Panc1 (cell line): ENCODE results near the gene TMC7.

Experiments
- POLR2AphosphoS5 ChIP-seq: IDR thresholded peaks from 2 replicates; pipeline ENCODE4 v1.6.1; 2012; ENCODE audit warnings: mild to moderate bottlenecking, low read depth, low read length, moderate library complexity
- SIN3A ChIP-seq: IDR thresholded peaks from 2 replicates; pipeline ENCODE4 v1.6.1; 2012; ENCODE audit warnings: low read depth, mild to moderate bottlenecking, low read length, moderate library complexity, borderline replicate concordance; ENCODE audit not compliant: insufficient read depth
- TF ChIP-seq, protein P1 (sequence below): fragments of 450-650 bp; IDR thresholded peaks from 2 replicates; pipeline ENCODE4 v1.5.1; 2017; ENCODE audit warnings: mild to moderate bottlenecking

DNA sequence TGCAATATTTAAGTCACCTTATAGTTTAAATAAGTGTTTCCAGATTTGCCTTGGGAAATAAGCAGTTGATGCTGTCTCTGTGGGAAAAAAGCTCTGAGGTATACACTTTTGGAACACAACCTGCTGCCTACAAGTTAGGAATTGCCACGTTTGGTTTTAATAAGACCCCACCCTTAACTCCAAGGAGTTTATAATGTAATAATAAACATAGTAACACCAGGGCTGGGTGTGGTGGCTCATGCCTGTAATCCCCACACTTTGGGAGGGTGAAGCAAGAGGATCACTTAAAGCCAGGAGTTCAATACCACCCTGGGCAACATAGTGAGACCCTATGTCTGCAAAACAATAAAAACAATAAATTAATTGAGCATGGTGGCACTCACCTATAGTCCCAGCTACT is 41.7 kb upstream of the TMC7 start:
- TF ChIP-seq, protein P1, sequence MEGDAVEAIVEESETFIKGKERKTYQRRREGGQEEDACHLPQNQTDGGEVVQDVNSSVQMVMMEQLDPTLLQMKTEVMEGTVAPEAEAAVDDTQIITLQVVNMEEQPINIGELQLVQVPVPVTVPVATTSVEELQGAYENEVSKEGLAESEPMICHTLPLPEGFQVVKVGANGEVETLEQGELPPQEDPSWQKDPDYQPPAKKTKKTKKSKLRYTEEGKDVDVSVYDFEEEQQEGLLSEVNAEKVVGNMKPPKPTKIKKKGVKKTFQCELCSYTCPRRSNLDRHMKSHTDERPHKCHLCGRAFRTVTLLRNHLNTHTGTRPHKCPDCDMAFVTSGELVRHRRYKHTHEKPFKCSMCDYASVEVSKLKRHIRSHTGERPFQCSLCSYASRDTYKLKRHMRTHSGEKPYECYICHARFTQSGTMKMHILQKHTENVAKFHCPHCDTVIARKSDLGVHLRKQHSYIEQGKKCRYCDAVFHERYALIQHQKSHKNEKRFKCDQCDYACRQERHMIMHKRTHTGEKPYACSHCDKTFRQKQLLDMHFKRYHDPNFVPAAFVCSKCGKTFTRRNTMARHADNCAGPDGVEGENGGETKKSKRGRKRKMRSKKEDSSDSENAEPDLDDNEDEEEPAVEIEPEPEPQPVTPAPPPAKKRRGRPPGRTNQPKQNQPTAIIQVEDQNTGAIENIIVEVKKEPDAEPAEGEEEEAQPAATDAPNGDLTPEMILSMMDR: no peak
- TF ChIP-seq SIN3A: no peak
- no peak for TF ChIP-seq POLR2AphosphoS5
